Tibial artery (tissue), 4 donors: ENCODE results near the gene TMEM30A.

Experiments
- DNase-seq, 2 donors: peaks; one replicate each; pipeline ENCODE4 v3.0.0-alpha.2; 2019
- H3K27ac ChIP-seq, 2 donors: fragments of 200-600 bp; sonication (generic) in 1 of 2; 1 replicate in 1 of 2; 2 replicates in 1 of 2; pipeline ENCODE4 v1.5.1; 2018 to 2019; ENCODE audit warnings: mild to moderate bottlenecking in 1 of 2
- H3K27me3 ChIP-seq, 2 donors: fragments of 200-600 bp; sonication (generic) in 1 of 2; one replicate each; pipeline versions ENCODE4 v1.5.1 to v1.6.0; 2016 to 2019
- H3K36me3 ChIP-seq, 3 donors: fragments of 200-600 bp; sonication (generic) in 2 of 3; one replicate each; pipeline ENCODE4 v1.5.1; 2016 to 2019; ENCODE audit warnings: mild to moderate bottlenecking in 2 of 3
- H3K4me1 ChIP-seq, 4 donors: fragments of 200-600 bp; sonication (generic) in 2 of 4; 1 replicate in 3 of 4; 2 replicates in 1 of 4; pipeline ENCODE4 v1.5.1; 2016 to 2019
- H3K4me3 ChIP-seq, 2 donors: fragments of 200-600 bp; sonication (generic) in 1 of 2; 1 replicate in 1 of 2; 2 replicates in 1 of 2; pipeline ENCODE4 v1.5.1; 2018 to 2019; ENCODE audit warnings: mild to moderate bottlenecking in 2 of 2
- H3K9me3 ChIP-seq, 3 donors: fragments of 200-600 bp; sonication (generic) in 1 of 3; one replicate each; pipeline ENCODE4 v1.5.1; 2016 to 2019
- CTCF ChIP-seq, 2 experiments: fragments of 200-600 bp in 1 of 2; fragments of 450-650 bp in 1 of 2; IDR thresholded peaks; one replicate each; pipeline ENCODE4 v1.5.1; 2017 to 2019; ENCODE audit warnings: antibody characterized with exemption in 2 of 2, mild to moderate bottlenecking in 1 of 2, moderate library complexity in 1 of 2
- intact Hi-C: fragments of 100-400 bp; cut with DNase I; formaldehyde crosslinking; loops from one replicate; pipeline ENCODE4 v1.15.0; 2023; ENCODE audit warnings: low total_unique reads

The TMEM30A gene

GRCh38 chr6:75206576-75207342 lies 77.8 kb downstream of the TMEM30A start:
- intact Hi-C loops, result loop anchor here (5.0 to 10.0 kb wide), 4 partner anchors 104 to 1352 kb away; no protein-coding TSS in a partner anchor
- Histone ChIP-seq H3K27me3 (no peaks in the 10 kb centered on the region), H3K27ac (peak overlapping the region; percentile 66 to 83), H3K9me3 (no peaks in the 10 kb centered on the region), H3K4me1 (peaks cover 0 to 36% (median 18%) of the 10 kb centered on the region in 4 donors), H3K4me3 (peak overlapping the region; percentile 79 to 81), H3K36me3 (no peaks in the 10 kb centered on the region)
- TF ChIP-seq CTCF (IDR thresholded peaks at IDR 0.05), result no peak
- no peak for DNase-seq

- H3K36me3 ChIP-seq, result no peaks in the 10 kb centered on the region
- peaks cover 0 to 42% (median 20%) of the 10 kb centered on the region in 4 donors for H3K4me1 ChIP-seq
- H3K27ac ChIP-seq, result peak within 1 kb of the TSS; percentile 66 to 83
- peak; percentile 95 to 96 for DNase-seq
- no peaks in the 10 kb centered on the region for H3K9me3 ChIP-seq
- no peaks in the 10 kb centered on the region for H3K27me3 ChIP-seq
- no peak for TF ChIP-seq CTCF (IDR thresholded peaks at IDR 0.05)
- intact Hi-C loops, result loop anchor here (5.0 to 10.0 kb wide), 4 partner anchors 104 to 1351 kb away; no protein-coding TSS in a partner anchor
- H3K4me3 ChIP-seq, result peak within 1 kb of the TSS; percentile 79 to 81
Observed at GRCh38 chr6:75205776-75206575, 78.6 kb downstream of the TMEM30A start, which contains the start of gene COL12A1. TSS of gene COL12A1 (minus strand) at chr6:75206053. CDS start at chr6:75202792, 3,261 bp downstream.

GRCh38 chr6:75204959-75205775 lies 79.4 kb downstream of the TMEM30A start:
- H3K4me1 ChIP-seq, result peaks cover 0 to 48% (median 21%) of the 10 kb centered on the region in 4 donors
- peak overlapping the region; percentile 79 to 81 for H3K4me3 ChIP-seq
- intact Hi-C loops, result loop anchor here (5.0 to 10.0 kb wide), 5 partner anchors 103 to 1350 kb away; no protein-coding TSS in a partner anchor
- no peaks in the 10 kb centered on the region for H3K9me3 ChIP-seq
- no peaks in the 10 kb centered on the region for H3K27me3 ChIP-seq
- no peak for TF ChIP-seq CTCF (IDR thresholded peaks at IDR 0.05)
- H3K36me3 ChIP-seq, result no peaks in the 10 kb centered on the region
- DNase-seq, result peak; percentile 50 to 72
- peak overlapping the region; percentile 66 to 83 for H3K27ac ChIP-seq

GRCh38 chr6:75204217-75204958 lies 80.2 kb downstream of the TMEM30A start:
- TF ChIP-seq CTCF (IDR thresholded peaks at IDR 0.05), result peak; percentile 75 to 81
- Histone ChIP-seq H3K4me1 (peaks cover 0 to 55% (median 21%) of the 10 kb centered on the region in 4 donors), H3K36me3 (no peaks in the 10 kb centered on the region), H3K9me3 (no peaks in the 10 kb centered on the region), H3K27ac (peak overlapping the region; percentile 66 to 83), H3K27me3 (no peaks in the 10 kb centered on the region), H3K4me3 (peak overlapping the region; percentile 79 to 81)
- intact Hi-C loops, result loop anchor here (5.0 to 10.0 kb wide), 4 partner anchors 322 to 1350 kb away; no protein-coding TSS in a partner anchor
- DNase-seq, result peak; percentile 72 to 92
